Large intestine (tissue), 3 donors: Measurements from ENCODE around the gene CLCN2. TPM values are rescaled to one million over a fixed set of nuclear protein-coding genes. Genes with fewer than 3 reads are reported as not detected.

ENCODE experiments used
- DNase-seq, 2 donors: peaks; one replicate each; pipeline versions ENCODE4 v3.0.0 to v3.0.0-alpha.2; 2013
- H3K27ac ChIP-seq: one replicate; pipeline ENCODE4 v1.5.1; 2013; ENCODE audit warnings: low read length
- H3K27me3 ChIP-seq: 2 replicates; pipeline ENCODE4 v1.6.1; 2013; ENCODE audit warnings: low read length; ENCODE audit not compliant: control insufficient read depth, insufficient read depth
- H3K36me3 ChIP-seq: 2 replicates; pipeline ENCODE4 v1.6.1; 2013; ENCODE audit warnings: low read length; ENCODE audit not compliant: control insufficient read depth, insufficient read depth
- H3K4me1 ChIP-seq: one replicate; pipeline ENCODE4 v1.6.1; 2013; ENCODE audit warnings: low read length; ENCODE audit not compliant: control insufficient read depth, insufficient read depth
- H3K4me3 ChIP-seq: one replicate; pipeline ENCODE4 v1.5.1; 2013; ENCODE audit warnings: low read length
- H3K9me3 ChIP-seq: one replicate; pipeline ENCODE4 v1.6.1; 2013; ENCODE audit warnings: mild to moderate bottlenecking, low read depth, low read length, moderate library complexity; ENCODE audit not compliant: control insufficient read depth
- WGBS: methylation state at CpG from one replicate; pipeline ENCODE4 v1.1.5; 2013; ENCODE audit warnings: low lambda C conversion rate; ENCODE audit not compliant: insufficient coverage; 5-methylcytosine and 5-hydroxymethylcytosine counted together
- polyA plus RNA-seq: library from polyadenylated mRNA; unstranded; fragments of 120-200 nt; gene quantifications from one replicate; pipeline ENCODE4 v1.2.1, GENCODE V29; 2013

CLCN2 gene
- polyA plus RNA-seq, 1 donor: 27.5 TPM

DNA sequence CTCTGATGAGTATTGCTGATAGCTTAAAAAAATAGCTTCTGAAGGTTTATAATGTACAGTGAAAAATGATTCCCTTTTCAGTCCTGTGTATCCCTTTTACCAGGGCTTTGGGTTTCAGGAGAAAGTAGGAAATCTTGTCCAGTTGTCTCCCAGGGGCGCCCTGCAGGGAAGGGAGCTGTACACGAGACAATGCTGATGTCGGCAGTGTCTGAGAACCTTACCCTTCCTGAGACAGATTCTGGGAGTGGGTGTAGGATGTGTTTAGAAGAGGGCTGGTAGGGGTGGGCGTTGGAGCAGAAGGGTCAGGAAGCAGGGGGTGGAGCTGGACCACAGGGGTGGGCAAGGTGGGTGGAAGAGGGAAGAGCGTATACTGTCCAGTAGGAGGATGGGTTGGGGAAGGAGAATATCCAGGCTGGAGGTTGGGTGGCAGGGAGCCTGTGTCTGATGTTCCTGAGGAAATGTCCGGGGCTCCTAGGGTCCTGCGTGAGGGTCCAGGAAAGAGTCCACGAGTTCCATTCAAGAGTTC, 11.0 kb upstream of the CLCN2 start:
- Histone ChIP-seq H3K4me3 (no peak overlapping the region), H3K27me3 (peaks cover 16% of the 10 kb centered on the region), H3K9me3 (no peaks in the 10 kb centered on the region), H3K4me1 (peaks cover 2% of the 10 kb centered on the region), H3K27ac (no peak overlapping the region), H3K36me3 (peaks cover 21% of the 10 kb centered on the region)
- WGBS: no CpG with 5 or more reads among the region's 8 CpGs
- no peak for DNase-seq

DNA sequence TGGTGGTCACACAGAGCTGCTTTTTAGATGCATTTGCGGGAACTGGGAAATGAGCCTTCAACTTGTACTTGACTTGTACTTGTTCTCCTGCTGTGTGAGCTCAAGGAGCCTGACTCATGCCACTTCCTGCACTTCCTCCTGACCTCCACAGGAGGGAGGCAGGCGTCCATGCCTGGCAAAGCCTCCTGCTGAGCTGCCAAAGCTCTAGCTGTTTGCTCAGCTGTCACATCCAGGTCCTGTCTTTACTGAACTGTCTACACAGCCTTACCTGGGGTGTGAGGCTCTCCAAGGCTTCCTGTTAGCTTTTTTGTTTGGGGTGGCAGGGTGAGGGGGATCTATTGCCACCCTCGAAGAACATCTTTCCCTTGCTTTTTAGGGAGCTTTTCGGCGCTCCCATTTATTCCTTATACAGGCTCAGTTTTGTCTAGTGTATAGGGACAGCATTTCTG, 10.2 kb upstream of the CLCN2 start:
- no peaks in the 10 kb centered on the region for H3K9me3 ChIP-seq
- peaks cover 11% of the 10 kb centered on the region for H3K27me3 ChIP-seq
- peak; percentile 83 to 85 for DNase-seq
- no peak overlapping the region for H3K4me3 ChIP-seq
- H3K4me1 ChIP-seq: peaks cover 5% of the 10 kb centered on the region
- H3K36me3 ChIP-seq: peaks cover 24% of the 10 kb centered on the region
- no CpG with 5 or more reads among the region's 5 CpGs for WGBS
- H3K27ac ChIP-seq: no peak overlapping the region

DNA sequence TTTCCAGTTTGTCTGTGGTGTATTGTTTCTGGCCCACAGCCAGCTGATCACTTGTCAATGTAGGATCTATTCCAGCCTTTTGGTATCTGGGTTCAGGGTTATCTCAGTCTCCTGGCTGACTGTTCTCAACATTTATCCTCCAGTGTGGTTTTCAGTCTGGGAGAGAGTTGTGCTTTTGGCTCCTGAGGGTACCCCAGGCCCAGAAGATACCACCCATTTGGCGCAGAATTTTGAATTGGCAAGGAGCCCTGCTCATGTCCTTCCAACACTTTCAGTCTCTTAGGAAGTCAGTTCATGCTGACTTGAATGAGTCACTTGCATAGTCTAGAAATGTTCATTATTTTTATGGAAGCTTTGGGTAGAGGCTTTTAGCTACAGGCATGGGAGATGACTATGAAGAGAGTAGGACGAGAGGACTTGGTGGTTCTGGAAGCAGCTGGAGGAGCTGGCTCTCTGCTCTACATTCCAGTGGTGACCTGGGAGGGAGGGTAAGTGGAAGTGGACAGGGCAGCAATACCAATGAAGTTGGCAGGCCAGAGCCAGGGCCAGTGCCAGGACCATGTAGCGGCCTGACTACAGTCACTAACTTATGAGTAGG, 7.3 kb upstream of the CLCN2 start:
- Histone ChIP-seq H3K9me3 (no peaks in the 10 kb centered on the region), H3K27ac (no peak overlapping the region), H3K4me3 (no peak overlapping the region), H3K36me3 (peaks cover 39% of the 10 kb centered on the region), H3K4me1 (peaks cover 11% of the 10 kb centered on the region), H3K27me3 (peaks cover 3% of the 10 kb centered on the region)
- WGBS: no CpG with 5 or more reads among the region's 3 CpGs
- DNase-seq: no peak

DNA sequence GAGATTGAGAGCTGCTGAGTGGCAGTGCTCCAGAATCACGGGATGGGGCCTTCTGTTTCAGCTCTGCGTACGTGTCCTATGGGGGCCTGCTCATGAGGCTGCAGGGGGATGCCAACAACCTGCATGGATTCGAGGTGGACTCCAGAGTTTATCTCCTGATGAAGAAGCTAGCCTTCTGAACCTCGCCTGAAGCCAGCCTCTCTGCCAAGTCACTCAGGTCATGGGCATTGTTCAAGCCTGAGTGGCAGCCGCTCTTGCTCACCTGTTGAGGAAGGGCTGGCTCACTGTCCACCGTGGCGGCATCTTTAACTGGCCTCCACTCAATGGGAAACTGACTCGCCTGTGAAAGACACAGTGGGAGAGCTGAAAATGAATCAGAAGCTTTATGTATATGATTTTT, 6.7 kb upstream of the CLCN2 start:
- Histone ChIP-seq H3K27me3 (no peaks in the 10 kb centered on the region), H3K36me3 (peaks cover 39% of the 10 kb centered on the region), H3K4me1 (peaks cover 11% of the 10 kb centered on the region), H3K27ac (no peak overlapping the region), H3K9me3 (no peaks in the 10 kb centered on the region), H3K4me3 (no peak overlapping the region)
- WGBS: no CpG with 5 or more reads among the region's 9 CpGs
- DNase-seq: no peak

DNA sequence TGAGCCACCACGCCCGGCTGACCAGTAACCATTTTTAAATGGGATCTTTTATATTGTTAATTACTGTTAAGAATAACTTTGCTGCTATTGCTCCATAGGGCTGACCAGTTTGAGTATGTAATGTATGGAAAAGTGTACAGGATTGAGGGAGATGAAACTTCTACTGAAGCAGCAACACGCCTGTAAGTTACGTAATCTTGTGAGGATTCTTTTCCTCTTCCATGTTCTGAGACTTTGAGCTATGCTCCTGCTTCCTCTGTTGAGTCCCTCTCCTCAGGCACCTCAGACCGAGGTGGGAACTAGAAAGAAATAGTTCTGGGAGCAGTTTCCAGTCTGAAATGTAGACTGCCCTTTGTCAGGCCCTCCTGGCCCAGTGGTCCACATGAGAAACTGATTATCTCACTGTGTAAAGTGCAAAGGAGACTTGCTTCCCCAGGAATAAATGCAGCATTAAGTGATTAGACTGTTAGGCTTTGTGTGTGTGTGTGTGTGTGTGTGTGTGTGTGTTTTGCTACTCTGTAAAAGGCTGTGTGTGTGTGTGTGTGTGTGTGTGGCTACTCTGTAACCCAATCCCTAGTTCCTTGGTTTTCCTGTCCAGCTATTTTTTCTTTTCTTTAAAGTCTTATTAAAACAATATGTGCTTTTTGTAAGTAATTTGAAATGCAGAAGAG, 5.3 kb upstream of the CLCN2 start:
- no peaks in the 10 kb centered on the region for H3K27me3 ChIP-seq
- no CpG with 5 or more reads among the region's 5 CpGs for WGBS
- peaks cover 11% of the 10 kb centered on the region for H3K4me1 ChIP-seq
- H3K4me3 ChIP-seq: no peak overlapping the region
- DNase-seq: peak; percentile 58 to 85
- H3K9me3 ChIP-seq: no peaks in the 10 kb centered on the region
- H3K36me3 ChIP-seq: peaks cover 39% of the 10 kb centered on the region
- peak overlapping the region; percentile 71 for H3K27ac ChIP-seq

DNA sequence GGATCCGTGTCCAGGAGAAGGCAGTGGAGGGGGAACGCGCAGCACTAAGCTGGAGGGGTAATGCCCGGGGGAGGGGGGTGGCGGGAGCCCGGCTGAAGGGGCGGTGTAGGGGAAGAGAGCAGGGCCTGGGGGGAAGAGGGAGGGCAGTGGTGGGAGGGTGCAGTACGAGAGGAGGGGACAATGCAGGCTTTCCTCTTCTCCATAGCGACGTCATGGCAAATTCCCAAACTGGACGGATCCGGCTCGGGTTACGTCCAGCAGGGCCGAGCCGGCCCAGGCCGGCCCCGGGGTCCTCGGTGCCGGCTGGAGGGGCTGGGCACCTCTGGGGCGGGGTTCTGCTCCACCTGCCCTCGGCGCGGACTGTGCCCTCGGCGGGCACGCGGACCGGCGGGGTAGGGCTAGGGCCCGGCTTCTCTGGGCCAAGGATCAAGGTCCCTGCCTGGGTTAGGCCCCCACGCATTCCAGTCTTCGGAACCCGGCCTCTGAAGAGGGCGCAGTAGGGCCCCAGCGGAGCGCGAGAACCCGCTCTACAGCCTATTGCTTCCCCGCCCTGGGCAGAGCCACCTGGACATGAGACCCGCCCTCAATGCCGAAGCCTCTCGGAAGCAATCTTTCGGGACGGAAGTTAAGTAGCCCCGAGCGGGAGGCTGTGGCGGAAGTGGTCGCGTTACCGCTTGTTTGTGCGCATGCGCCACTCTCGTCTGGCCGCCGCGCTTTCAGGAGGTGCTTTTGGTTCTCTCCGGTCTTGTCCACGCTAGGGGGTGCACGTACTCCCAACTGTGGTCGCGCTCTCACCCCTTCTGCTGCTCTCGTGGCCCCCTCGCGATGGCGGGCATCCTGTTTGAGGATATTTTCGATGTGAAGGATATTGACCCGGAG, 1.5 kb upstream of the CLCN2 start:
- Histone ChIP-seq H3K36me3 (peaks cover 33% of the 10 kb centered on the region), H3K4me3 (peak overlapping the region; percentile 93), H3K27me3 (no peaks in the 10 kb centered on the region), H3K4me1 (peaks cover 30% of the 10 kb centered on the region), H3K9me3 (no peaks in the 10 kb centered on the region), H3K27ac (peak overlapping the region; percentile 99)
- no CpG with 5 or more reads among the region's 68 CpGs for WGBS
- DNase-seq: peak; percentile 99

DNA sequence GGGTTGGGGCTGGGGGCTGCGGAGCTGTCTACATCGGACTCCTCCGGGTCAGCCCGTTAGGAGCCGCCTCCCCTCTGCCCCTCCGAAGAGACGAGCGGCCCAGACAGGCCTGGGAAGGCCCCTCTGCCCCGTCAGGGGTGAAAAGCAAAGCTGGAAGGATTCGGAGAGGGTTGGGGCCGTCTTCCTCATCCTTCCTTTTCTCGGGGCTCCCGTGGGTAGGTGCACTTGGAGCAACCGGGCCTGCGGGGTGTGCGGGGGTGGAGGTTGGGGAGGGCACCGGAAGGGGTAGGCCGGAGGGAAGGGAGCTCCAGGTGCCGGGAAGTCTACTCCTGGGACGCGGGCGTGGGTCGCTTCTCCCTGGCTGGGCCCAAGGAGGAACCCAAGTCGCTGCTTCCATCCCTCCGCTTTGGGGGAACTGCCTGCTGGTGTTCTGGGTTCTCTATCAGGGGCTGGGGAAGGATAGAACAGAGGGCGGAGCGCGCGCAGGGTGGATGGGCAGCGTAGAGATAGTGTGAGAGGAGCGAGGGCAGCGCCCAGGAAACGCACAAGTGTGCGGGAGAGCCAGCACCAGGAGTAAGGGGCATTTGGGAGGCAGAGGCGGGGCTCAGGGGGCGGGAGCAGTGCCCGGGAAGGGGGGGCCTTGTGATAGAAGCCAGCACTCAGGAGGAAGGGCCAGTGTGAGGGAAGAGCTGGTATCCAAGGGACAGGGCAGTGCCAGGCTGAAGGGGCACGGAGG, 695 bp upstream of the CLCN2 start:
- WGBS: no CpG with 5 or more reads among the region's 38 CpGs
- Histone ChIP-seq H3K4me1 (peaks cover 30% of the 10 kb centered on the region), H3K27ac (peak overlapping the region; percentile 99), H3K4me3 (peak overlapping the region; percentile 93), H3K9me3 (no peaks in the 10 kb centered on the region), H3K27me3 (no peaks in the 10 kb centered on the region), H3K36me3 (peaks cover 38% of the 10 kb centered on the region)
- DNase-seq: peak in 1 of 2 donors; percentile 86

DNA sequence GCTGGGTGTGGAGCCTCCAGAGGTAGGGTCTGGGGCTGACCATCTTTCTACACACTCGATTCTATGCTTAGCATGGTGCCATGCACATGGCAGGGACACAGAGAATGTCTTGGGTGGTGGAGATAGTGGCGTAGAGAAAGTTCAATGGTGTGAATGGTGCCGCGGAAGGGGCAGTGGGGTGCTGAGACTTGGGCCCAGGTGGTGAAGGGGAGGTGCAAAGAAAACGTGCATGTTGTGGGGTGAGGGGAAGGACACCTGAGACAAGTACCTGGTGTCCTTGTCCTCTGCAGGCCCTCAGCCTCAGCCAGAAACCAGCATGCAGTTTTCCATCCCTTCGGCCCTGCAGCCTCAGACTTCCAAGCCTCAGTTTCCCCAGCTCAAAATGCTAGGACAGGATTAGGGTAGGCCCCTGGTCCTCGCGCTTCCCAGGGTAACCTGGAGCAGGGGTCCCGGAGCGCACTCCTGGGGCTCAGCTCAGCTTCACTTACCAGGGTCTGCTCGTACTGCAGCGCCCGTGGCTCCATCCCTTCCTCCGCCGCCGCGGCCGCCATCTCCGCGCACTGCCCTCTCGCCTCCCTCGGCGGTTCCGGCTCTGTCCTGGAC, 375 bp downstream of the CLCN2 start:
- Histone ChIP-seq H3K4me1 (peaks cover 24% of the 10 kb centered on the region), H3K9me3 (no peaks in the 10 kb centered on the region), H3K27me3 (no peaks in the 10 kb centered on the region), H3K4me3 (peak overlapping the region; percentile 86), H3K27ac (peak overlapping the region; percentile 86), H3K36me3 (peaks cover 41% of the 10 kb centered on the region)
- WGBS: no CpG with 5 or more reads among the region's 24 CpGs
- peak in 1 of 2 donors; percentile 51 for DNase-seq

DNA sequence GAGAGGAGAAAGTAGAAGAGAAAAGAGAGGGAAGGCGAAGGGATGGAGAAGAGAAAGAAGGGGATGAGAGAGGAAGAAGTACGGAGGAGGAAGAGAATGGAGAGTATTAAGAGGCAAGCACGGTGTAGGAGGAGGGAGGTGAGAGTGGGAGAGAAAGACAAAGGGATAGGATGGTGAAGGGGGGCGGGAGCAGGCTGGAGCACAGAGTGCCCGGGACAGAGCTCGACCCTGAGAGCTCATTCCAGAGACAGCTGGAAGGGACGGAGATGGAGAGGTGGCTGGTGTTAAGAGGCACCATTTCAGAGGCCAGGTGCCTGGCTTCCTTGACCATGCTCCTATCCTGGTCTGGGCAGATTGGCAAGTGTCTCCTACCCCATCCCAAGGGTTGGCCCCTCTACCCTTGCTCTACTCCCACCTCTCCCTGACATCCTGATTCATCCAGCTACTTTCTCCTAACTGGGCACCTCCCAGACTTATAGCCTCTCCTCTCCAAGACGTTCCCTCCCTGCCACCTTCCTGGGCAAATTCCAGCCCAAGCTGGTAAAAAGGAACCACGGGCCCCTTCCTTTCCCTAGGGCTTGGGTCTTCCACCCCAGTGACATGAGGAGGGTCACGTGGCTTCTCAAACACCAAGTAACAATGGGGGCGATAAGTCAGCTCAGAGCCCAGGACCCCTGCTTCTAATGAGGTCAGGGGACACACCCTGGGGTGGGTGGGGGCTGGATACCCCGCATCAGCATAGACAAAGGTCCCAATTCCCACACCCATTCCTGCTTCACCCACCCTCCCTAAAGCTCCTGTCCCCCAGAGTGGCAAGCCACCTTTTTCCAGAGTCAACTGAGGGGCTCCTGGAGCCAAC, 1.1 kb downstream of the CLCN2 start:
- H3K36me3 ChIP-seq: peaks cover 44% of the 10 kb centered on the region
- H3K4me3 ChIP-seq: peak overlapping the region; percentile 86
- H3K27ac ChIP-seq: peak overlapping the region; percentile 86
- H3K27me3 ChIP-seq: no peaks in the 10 kb centered on the region
- DNase-seq: no peak
- peaks cover 24% of the 10 kb centered on the region for H3K4me1 ChIP-seq
- WGBS: 80% methylated on average over 2 of the region's 12 CpGs
- H3K9me3 ChIP-seq: no peaks in the 10 kb centered on the region
